Hepatocyte (in vitro differentiated cells): Measurements from ENCODE around the gene NAB2.

Experiments used
- CTCF ChIP-seq: fragments of 200-600 bp; sonication (generic); IDR thresholded peaks from 2 replicates; pipeline ENCODE4 v1.5.1; 2016; ENCODE audit warnings: antibody characterized with exemption, mild to moderate bottlenecking; ENCODE audit not compliant: poor library complexity
- EZH2 ChIP-seq: fragments of 200-600 bp; sonication (generic); IDR thresholded peaks from 2 replicates; pipeline ENCODE4 v1.6.1; 2016; ENCODE audit warnings: antibody characterized with exemption, mild to moderate bottlenecking, borderline replicate concordance
- EZH2phosphoT487 ChIP-seq: fragments of 200-600 bp; sonication (generic); IDR thresholded peaks from one replicate; pipeline ENCODE4 v1.6.1; 2018; ENCODE audit warnings: antibody characterized with exemption, mild to moderate bottlenecking, low read depth, moderate library complexity; ENCODE audit not compliant: unreplicated experiment, severe bottlenecking

DNA sequence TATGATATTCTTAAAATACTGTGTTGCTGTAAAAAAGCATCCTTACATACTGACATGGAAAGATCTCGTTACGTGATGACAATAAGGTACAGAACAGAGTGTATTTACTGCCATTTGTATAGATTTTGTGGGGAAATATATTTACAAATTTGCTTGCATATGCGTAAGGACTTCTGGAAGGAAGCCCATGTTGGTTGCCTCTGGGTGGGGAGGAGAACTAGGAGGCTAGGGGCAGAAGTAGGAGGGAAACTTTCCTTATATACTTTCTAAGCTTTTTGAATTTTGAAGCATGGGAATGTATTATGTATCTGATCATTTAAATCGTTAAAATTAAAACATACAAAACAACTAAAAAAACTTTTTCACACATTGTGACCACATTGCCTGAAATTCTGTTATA is 48.7 kb upstream of the NAB2 start:
- TF ChIP-seq CTCF (no peak), EZH2 (no peak), EZH2phosphoT487 (no peak)
